Muscle of back (tissue), 13 donors: ENCODE measurements around the gene RPL18A. TPM values are rescaled to one million over a fixed set of nuclear protein-coding genes. Genes with fewer than 3 reads are reported as not detected.
A peak's percentile ranks its signal among the peaks of the same experiment; 100 is the strongest.

Experiments used
- DNase-seq, 3 donors: peaks; one replicate each; pipeline versions ENCODE4 v3.0.0 to v3.0.0-alpha.2; 2013
- long read RNA-seq, 9 donors: transcript quantifications; one replicate each; lab custom pipeline, GENCODE V29; 2026
- polyA plus RNA-seq, 10 donors: library from polyadenylated mRNA; unstranded; fragments of 120-200 nt; gene quantifications; one replicate each; pipeline ENCODE4 v1.2.1, GENCODE V29; 2013; ENCODE audit not compliant: insufficient read length in 10 of 10

The RPL18A gene
- 1,000 to 10,000 TPM; 1,678 to 3,130 (median 2,192) TPM for polyA plus RNA-seq
- long read RNA-seq, donor 1, transcript RPL18A-207 (2 exons, 907 nt): minor isoform, 10 of 341 reads
- long read RNA-seq, donor 1, transcript RPL18A-203 (4 exons, 1,084 nt): minor isoform, 33 of 341 reads
- long read RNA-seq, donor 1, transcript RPL18A-201 (5 exons, 665 nt): major isoform, 227 of 341 reads
- long read RNA-seq, donor 1, partial matches to known transcripts: 63 of 341 reads
- long read RNA-seq, donor 1, other reads (novel, unspliced or antisense): 5 of 341 reads
- long read RNA-seq, donor 2, transcript RPL18A-201 (5 exons, 665 nt): major isoform, 151 of 247 reads
- long read RNA-seq, donor 2, transcript RPL18A-207 (2 exons, 907 nt): minor isoform, 18 of 247 reads
- long read RNA-seq, donor 2, transcript RPL18A-203 (4 exons, 1,084 nt): minor isoform, 13 of 247 reads
- long read RNA-seq, donor 2, partial matches to known transcripts: 57 of 247 reads
- long read RNA-seq, donor 2, other reads (novel, unspliced or antisense): 5 of 247 reads
- long read RNA-seq, donor 3: 0 reads
- long read RNA-seq, donor 4, transcript RPL18A-207 (2 exons, 907 nt): minor isoform, 7 of 230 reads
- long read RNA-seq, donor 4, transcript RPL18A-201 (5 exons, 665 nt): major isoform, 168 of 230 reads
- long read RNA-seq, donor 4, transcript RPL18A-203 (4 exons, 1,084 nt): minor isoform, 14 of 230 reads
- long read RNA-seq, donor 4, partial matches to known transcripts: 36 of 230 reads
- long read RNA-seq, donor 4, other reads (novel, unspliced or antisense): 5 of 230 reads
- long read RNA-seq, donor 5, transcript RPL18A-201 (5 exons, 665 nt): major isoform, 463 of 705 reads
- long read RNA-seq, donor 5, transcript RPL18A-206 (2 exons, 954 nt): minor isoform, 8 of 705 reads
- long read RNA-seq, donor 5, transcript RPL18A-203 (4 exons, 1,084 nt): minor isoform, 40 of 705 reads
- long read RNA-seq, donor 5, transcript RPL18A-207 (2 exons, 907 nt): minor isoform, 31 of 705 reads
- long read RNA-seq, donor 5, partial matches to known transcripts: 162 of 705 reads
- long read RNA-seq, donor 5, other reads (novel, unspliced or antisense): 0 of 705 reads
- long read RNA-seq, donor 6, transcript RPL18A-203 (4 exons, 1,084 nt): minor isoform, 13 of 260 reads
- long read RNA-seq, donor 6, transcript RPL18A-207 (2 exons, 907 nt): minor isoform, 14 of 260 reads
- long read RNA-seq, donor 6, transcript RPL18A-201 (5 exons, 665 nt): major isoform, 190 of 260 reads
- long read RNA-seq, donor 6, partial matches to known transcripts: 39 of 260 reads
- long read RNA-seq, donor 6, other reads (novel, unspliced or antisense): 0 of 260 reads
- long read RNA-seq, donor 7, transcript RPL18A-207 (2 exons, 907 nt): minor isoform, 14 of 233 reads
- long read RNA-seq, donor 7, transcript RPL18A-201 (5 exons, 665 nt): major isoform, 168 of 233 reads
- long read RNA-seq, donor 7, transcript RPL18A-203 (4 exons, 1,084 nt): minor isoform, 19 of 233 reads
- long read RNA-seq, donor 7, partial matches to known transcripts: 28 of 233 reads
- long read RNA-seq, donor 7, other reads (novel, unspliced or antisense): 0 of 233 reads
- long read RNA-seq, donor 8, transcript RPL18A-207 (2 exons, 907 nt): minor isoform, 11 of 196 reads
- long read RNA-seq, donor 8, transcript RPL18A-203 (4 exons, 1,084 nt): minor isoform, 14 of 196 reads
- long read RNA-seq, donor 8, transcript RPL18A-201 (5 exons, 665 nt): major isoform, 134 of 196 reads
- long read RNA-seq, donor 8, partial matches to known transcripts: 34 of 196 reads
- long read RNA-seq, donor 8, other reads (novel, unspliced or antisense): 0 of 196 reads
- long read RNA-seq, donor 9, transcript RPL18A-201 (5 exons, 665 nt): major isoform, 53 of 63 reads
- long read RNA-seq, donor 9, partial matches to known transcripts: 5 of 63 reads
- long read RNA-seq, donor 9, other reads (novel, unspliced or antisense): 0 of 63 reads

GRCh38 chr19:17859533-17860330 lies at the start of gene RPL18A:
RPL18A (plus strand) TSS chr19:17859910; CDS start chr19:17859957, 47 bp downstream.
- DNase-seq: peak; percentile 99 to 100 (median 100)

DNA sequence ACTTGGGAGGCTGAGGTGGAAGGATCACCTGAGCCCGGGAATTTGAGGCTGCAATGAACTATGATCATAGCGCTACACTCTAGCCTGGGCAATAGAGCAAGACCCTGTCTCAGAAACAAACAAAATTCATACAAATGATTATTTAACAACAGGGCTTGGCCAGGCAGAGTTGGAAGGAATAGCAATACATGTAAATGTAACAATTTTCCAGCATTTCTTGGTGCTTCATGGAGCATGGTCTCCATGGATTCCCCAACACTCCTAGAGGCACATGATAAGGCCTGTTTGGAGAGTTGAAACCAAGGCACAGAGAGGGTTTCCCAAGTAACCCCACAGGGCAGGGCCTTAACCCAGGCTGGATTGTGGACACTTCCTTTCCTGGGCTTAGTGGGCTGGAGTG lies 48.6 kb upstream of the RPL18A start:
- DNase-seq: no peak

DNA sequence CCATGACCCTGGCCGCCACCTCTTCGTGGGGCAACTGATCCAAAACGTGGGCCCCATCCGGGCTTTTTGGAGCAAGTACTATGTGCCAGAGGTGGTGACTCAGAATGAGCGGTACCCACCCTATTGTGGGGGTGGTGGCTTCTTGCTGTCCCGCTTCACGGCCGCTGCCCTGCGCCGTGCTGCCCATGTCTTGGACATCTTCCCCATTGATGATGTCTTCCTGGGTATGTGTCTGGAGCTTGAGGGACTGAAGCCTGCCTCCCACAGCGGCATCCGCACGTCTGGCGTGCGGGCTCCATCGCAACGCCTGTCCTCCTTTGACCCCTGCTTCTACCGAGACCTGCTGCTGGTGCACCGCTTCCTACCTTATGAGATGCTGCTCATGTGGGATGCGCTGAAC lies 48.0 kb upstream of the RPL18A start:
- DNase-seq: no peak

DNA sequence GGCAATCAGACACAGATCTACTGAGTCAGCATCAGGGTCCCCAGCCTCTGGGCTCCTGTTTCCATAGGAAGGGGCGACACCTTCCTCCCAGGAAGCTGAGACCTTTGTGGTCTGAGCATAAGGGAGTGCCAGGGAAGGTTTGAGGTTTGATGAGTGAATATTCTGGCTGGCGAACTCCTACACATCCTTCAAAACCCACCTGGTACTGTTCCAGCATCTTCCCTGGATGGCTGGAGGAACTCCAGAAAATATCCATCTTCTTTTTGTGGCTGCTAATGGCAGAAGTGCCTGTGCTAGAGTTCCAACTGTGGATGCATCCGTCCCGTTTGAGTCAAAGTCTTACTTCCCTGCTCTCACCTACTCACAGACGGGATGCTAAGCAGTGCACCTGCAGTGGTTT lies 47.6 kb upstream of the RPL18A start:
- DNase-seq: no peak

DNA sequence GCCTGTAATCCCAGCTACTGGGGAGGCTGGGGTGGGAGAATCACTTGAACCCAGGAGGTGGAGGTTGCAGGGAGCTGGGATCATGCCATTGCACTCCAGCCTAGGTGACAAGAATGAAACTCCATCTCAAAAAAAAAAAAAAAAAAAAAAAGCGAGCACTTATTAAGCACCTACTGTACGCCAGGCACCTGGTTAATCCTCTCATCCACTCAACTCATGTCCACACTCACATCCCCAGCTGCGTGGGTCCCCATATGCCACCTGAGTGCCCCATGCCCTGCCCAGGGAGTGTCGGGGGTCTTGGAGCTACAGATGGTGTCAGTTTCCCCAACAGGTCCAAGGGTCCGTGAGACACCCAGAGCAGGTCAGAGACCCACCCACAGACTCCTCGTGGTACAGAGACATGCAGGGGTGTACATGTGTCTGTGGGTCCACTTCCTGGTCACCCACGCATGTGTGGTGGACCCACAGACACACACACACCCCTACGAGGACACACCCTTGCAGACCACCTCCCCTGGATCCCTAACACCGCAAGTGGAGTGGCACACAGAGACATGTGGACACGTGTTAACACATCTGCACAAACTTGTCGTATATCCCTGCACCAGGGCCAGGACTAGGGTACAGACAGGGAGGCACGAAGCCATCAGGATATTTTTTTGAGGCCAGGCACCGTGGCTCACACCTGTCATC lies 41.9 kb upstream of the RPL18A start:
- no peak for DNase-seq

DNA sequence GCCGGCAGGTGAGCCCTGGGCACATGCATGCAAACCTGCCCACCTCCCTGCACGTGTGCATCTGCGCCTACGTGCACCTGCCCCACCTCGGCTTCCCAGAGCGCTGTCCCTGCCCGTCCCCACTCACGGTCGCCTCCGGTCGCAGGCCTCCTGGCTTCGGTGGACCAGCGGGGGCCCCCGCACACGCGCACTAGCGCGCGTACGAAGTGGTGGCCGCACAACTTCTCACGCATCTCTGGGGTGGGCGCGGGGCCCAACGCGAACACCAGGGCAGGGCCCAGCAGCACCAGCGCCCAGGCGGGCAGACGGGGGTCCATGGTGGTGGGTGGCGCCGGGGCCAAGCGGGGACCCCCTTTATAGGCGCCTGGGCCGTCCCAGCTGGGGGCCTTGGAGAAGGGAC lies 38.5 kb upstream of the RPL18A start, which contains the start of gene INSL3:
Gene INSL3 (minus strand): TSS at position 330 of the 400 bp plus-strand sequence. CDS start 13 bp downstream, at position 317.
- no peak for DNase-seq

DNA sequence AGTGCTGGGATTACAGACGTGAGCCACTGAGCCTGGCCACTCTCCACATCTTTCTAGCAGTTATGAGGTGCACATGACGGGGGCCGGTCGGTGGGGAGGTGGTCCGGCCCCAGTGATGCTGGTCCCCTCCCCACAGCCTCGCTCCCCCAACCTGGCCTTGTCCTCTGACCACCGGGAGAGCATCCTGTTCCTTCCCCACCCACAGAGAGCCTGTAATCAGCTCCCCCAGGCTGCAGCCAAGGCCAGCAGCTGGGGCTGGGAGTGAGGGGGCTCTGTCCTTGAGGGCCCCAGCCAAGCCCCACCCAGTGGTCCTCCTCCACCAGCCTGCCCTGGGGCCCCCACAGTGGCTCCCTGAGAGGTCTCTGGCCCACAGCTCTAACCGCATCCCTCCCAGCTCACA lies 35.4 kb upstream of the RPL18A start:
- no peak for DNase-seq

- DNase-seq: no peak
Measured at GRCh38 chr19:17826508-17827056, 33.1 kb upstream of the RPL18A start.

DNA sequence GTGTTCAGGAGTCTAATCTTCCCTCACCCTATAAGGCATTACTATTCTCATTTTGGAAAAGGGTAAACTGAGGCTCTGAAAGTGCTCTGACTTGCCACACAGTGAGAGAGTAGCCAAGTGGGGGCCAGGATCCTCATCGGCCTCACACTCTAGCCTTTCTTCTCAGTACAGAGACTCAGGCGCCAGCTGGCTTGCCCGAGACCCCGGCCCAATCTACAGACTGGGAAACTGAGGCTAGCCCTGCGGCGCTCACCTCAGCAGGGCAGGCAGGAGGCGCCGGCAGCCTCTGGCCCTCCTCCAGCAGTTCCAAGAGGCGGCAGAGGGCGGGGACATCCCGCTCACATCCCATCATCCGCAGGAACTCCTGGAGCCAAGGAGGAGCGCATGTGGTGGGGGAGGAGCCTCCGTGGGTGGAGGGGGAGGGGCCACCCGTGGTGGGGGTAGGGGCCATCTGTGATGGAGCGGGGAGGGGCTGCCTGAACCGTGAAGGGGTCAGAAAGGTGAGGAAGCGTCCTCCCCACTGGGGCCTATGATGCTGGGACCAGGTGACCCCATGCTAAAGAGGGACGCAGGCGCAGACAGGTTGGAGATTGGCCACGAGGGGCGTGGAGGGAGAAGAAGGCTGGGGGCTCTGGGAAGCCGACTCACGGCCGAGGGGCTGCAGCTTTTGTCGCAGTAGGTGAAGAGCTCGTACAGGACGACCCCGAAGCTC lies 29.7 kb upstream of the RPL18A start:
- DNase-seq: peak in 2 of 3 donors; percentile 16 to 47

- peak; percentile 32 to 49 (median 33) for DNase-seq
Measured at GRCh38 chr19:17830567-17831418, 28.9 kb upstream of the RPL18A start.

DNA sequence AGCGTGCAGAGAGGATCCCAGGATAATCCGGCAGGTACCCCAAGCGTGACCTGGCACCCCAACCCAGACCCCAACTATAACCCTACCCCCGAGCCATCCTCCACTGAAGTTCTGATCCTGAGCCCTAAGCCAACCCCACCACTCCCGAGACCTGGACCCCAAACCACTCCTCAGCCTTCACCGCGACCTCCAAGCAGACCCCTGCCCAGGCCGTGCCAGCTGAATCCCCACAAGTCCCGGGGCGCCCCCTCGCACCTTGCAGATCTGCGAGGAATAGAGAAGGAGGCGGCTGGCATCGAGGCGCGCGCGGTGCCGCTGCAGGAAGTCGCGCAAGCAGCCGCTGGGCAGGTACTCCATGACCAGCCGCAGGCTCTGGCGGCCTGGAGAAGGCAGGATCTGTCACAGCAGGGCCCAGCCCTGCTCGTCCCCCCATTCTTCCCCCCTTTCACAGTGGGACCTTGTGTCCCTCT lies 28.3 kb upstream of the RPL18A start:
- DNase-seq: no peak

GRCh38 chr19:17832443-17833208 lies 27.1 kb upstream of the RPL18A start:
- no peak for DNase-seq

DNA sequence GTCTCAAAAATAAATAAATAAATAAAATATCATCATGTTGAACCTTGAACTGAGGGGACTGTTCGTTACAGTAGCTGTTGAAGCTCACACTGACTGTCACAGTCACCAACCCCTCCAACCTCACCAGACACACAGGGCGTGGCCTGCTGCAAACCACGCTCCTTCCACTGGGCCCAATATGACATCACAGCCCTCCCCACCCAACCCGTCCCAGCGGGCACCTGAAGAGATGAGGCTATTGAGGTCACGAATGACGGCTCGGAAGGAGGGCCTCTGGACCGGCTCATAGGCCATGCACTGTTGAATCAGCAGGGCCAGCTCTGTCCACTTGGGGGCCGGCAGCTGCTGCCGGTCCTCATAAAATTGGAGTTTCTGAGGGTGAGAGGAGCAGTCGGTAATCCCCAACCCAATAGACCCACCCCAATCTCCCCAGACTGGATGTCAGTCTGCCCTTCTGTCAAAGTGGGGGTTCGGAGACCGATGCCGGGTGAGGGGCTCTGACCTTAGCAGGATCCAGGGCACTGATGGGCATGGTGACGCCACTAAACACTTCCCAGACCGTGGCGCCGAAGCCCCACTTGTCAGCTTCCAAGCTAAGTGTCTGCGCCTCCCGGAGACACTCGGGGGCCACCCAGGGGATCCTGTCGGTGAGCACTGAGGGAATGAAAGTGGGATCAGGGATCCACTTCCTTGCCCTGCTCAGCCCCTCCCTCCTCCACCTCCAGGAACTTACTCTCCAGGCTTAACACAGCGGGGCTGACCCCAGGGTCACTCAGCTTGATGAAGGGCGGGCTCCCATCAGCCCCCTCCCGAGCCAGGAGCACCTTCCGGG lies 25.1 kb upstream of the RPL18A start:
- DNase-seq: no peak

DNA sequence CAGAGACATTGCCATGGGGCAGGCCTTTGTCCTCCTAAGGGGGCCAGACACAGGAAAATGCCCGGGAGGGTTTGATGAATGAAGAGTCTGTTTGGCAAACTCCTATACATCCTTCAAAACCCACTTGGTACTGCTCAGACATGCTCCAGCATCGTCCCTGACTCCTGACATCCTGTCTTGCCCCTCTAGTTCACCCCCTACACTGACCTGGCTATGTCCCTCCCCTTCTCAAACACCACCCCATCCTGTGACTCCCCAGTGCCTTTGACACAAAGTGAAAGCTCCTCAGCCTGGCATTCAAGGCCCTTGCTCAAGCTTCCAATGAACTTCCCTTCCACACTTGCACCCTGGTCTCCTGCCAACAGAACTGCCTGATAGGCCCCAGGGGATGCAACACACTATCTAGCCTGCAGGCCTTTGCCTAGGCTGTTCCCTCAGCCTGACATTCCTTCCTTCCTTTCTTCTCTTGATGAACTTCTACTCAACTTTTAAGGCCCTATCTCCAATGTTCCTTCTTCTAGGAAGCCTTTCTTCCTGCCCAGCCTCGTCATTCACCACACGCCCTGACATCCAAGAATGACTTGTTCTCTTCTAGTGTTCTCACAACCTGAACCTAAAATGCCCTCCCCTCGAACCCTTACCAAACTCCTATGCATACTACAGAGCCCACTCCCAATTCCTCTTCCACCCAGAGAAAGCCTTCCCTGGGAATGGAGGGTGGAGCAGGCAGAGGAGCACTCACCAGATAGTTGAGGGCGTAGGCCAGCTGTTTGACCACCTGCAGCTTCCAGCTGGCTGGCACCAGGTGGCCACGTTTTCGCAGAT lies 24.3 kb upstream of the RPL18A start:
- DNase-seq: no peak
